HepG2 (cell line): Measurements from ENCODE around the gene BCAS3. TPM values are rescaled to one million over a fixed set of nuclear protein-coding genes. Genes with fewer than 3 reads are reported as not detected.
A peak's percentile ranks its signal among the peaks of the same experiment; 100 is the strongest.

Experiments
- DNMT3B ChIP-seq: conservative IDR thresholded peaks from 2 replicates; pipeline ENCODE4 v1.6.1; 2016; ENCODE audit warnings: missing biosample characterization, control low read depth
- EED ChIP-seq: sonication (generic); formaldehyde crosslinking; IDR thresholded peaks from 2 replicates; pipeline ENCODE4 v1.5.0; 2020; ENCODE audit warnings: mild to moderate bottlenecking, missing genetic modification reagents
- GZF1 ChIP-seq: sonication (generic); formaldehyde crosslinking; IDR thresholded peaks from 2 replicates; pipeline ENCODE4 v1.5.1; 2020; ENCODE audit warnings: mild to moderate bottlenecking, missing genetic modification reagents
- HDAC2 ChIP-seq: sonication (generic); formaldehyde crosslinking; IDR thresholded peaks from 2 replicates; pipeline ENCODE4 v1.4.0; 2020; ENCODE audit warnings: missing genetic modification reagents
- KDM3A ChIP-seq: IDR thresholded peaks from 2 replicates; pipeline ENCODE4 v1.6.1; 2018; ENCODE audit warnings: low read depth, missing compliant biosample characterization
- SYNCRIP ChIP-seq: fragments of 200-400 bp; formaldehyde crosslinking; IDR thresholded peaks from 2 replicates; pipeline ENCODE4 v1.6.1; 2018; ENCODE audit warnings: mild to moderate bottlenecking, low read depth, low read length; ENCODE audit not compliant: insufficient read depth
- ZNF180 ChIP-seq: sonication (generic); formaldehyde crosslinking; IDR thresholded peaks from 2 replicates; pipeline ENCODE4 v1.4.0; 2020; ENCODE audit warnings: low read depth, missing genetic modification reagents, borderline replicate concordance
- ZNF282 ChIP-seq: fragments of 450-650 bp; IDR thresholded peaks from 2 replicates; pipeline ENCODE4 v1.6.1; 2018; ENCODE audit not compliant: partially characterized antibody
- ZNF451 ChIP-seq: sonication (generic); formaldehyde crosslinking; IDR thresholded peaks from 2 replicates; pipeline ENCODE4 v1.5.0; 2020; ENCODE audit warnings: mild to moderate bottlenecking, missing genetic modification reagents
- ZNF562 ChIP-seq: sonication (generic); formaldehyde crosslinking; IDR thresholded peaks from 2 replicates; pipeline ENCODE4 v1.8.0; 2022; ENCODE audit warnings: missing genetic modification reagents, borderline replicate concordance
- polyA plus RNA-seq, 8 experiments: library from polyadenylated mRNA; depleted of rRNA in 3 of 8; stranded (reverse) in 7 of 8; unstranded in 1 of 8; fragments of >200 nt; fragmentation: Illumina TruSeq in 4 of 8; extraction: Trizol in 4 of 8; gene quantifications; 2 replicates each; pipeline versions ENCODE4 v1.2.1 to v1.2.3, GENCODE V29; 2011 to 2016; ENCODE audit warnings: low read depth in 4 of 8, missing spikeins in 1 of 8, mixed read lengths in 1 of 8; ENCODE audit not compliant: insufficient read depth in 1 of 8
- total RNA-seq, 5 experiments: library from RNA; depleted of rRNA; stranded (reverse); fragments of >200 nt; fragmentation: Illumina TruSeq; extraction: Trizol; gene quantifications; 2 replicates each; pipeline ENCODE4 v1.2.3, GENCODE V29; 2016; ENCODE audit warnings: low read depth in 1 of 5
- TF ChIP-seq, protein P1 (sequence below): sonication (generic); formaldehyde crosslinking; IDR thresholded peaks from 2 replicates; pipeline ENCODE4 v1.5.1; 2020; ENCODE audit warnings: missing genetic modification reagents, mild to moderate bottlenecking, borderline replicate concordance
- TF ChIP-seq, protein P2 (sequence below): sonication (generic); formaldehyde crosslinking; conservative IDR thresholded peaks from 2 replicates; pipeline ENCODE4 v1.8.1; 2023; ENCODE audit warnings: missing genetic modification reagents
- TF ChIP-seq, protein P3 (sequence below): IDR thresholded peaks from 2 replicates; pipeline ENCODE4 v1.6.1; 2016
- TF ChIP-seq, protein P4 (sequence below), 2 experiments: sonication (generic) in 1 of 2; formaldehyde crosslinking in 1 of 2; IDR thresholded peaks; 2 replicates each; pipeline versions ENCODE4 v1.6.1 to v1.9.0; 2014 to 2022; ENCODE audit warnings: antibody characterized with exemption in 1 of 2, borderline replicate concordance in 1 of 2, inconsistent platforms in 1 of 2, low read depth in 1 of 2, missing genetic modification reagents in 1 of 2

The BCAS3 gene
- total and polyA plus RNA-seq, 2 of the 13 experiments (the other 11 are each of a cell fraction or from before 2014, with no cell fraction given) = 10.7 to 11.2 TPM

DNA sequence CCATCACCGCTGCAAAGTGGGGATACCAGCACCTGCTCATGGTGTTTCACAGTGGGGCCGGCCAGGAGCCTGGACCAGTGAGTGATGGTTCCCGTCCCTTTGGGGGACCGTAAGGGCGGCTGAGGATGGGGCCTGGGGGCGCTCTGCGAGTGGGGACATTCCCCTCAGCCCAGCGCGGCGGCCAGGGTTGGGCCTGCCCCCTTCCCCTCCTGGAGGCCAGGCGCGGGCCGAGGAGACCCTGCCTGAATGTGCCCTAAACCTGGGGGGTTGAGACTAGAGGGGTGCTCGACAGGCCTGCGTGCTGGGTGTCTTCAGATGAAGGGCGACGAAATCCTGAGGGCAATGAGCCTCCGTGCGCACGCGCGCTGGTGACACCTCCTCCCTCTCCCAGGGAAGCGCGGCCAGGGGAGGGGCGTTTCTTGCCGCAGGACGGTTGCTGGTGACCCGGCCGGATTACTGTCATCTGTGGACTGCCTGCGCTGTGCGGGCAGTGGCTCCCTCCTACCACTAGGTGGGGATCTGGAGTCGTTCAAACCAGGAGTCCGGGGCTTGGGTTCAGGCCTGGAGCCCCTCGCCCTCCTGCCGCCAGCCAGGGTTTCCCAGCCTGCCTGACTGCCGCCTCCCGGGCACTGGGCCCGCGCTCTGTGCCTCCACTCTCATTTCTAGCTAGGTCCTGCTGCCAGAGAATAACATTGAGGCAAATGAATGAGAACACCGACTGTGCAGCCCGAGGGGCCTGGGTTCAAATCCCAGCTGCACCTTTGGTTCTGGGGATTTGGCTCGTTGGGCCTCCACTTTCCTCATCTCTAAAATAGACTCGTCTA lies 739.1 kb downstream of the BCAS3 start (continued):
- TF ChIP-seq, protein P1, sequence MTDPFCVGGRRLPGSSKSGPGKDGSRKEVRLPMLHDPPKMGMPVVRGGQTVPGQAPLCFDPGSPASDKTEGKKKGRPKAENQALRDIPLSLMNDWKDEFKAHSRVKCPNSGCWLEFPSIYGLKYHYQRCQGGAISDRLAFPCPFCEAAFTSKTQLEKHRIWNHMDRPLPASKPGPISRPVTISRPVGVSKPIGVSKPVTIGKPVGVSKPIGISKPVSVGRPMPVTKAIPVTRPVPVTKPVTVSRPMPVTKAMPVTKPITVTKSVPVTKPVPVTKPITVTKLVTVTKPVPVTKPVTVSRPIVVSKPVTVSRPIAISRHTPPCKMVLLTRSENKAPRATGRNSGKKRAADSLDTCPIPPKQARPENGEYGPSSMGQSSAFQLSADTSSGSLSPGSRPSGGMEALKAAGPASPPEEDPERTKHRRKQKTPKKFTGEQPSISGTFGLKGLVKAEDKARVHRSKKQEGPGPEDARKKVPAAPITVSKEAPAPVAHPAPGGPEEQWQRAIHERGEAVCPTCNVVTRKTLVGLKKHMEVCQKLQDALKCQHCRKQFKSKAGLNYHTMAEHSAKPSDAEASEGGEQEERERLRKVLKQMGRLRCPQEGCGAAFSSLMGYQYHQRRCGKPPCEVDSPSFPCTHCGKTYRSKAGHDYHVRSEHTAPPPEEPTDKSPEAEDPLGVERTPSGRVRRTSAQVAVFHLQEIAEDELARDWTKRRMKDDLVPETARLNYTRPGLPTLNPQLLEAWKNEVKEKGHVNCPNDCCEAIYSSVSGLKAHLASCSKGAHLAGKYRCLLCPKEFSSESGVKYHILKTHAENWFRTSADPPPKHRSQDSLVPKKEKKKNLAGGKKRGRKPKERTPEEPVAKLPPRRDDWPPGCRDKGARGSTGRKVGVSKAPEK (CRISPR knock-in tag) = peak; percentile 75; the same call in 1 of the 2 replicates
- TF ChIP-seq ZNF451 (CRISPR knock-in tag) = no peak
- no peak for TF ChIP-seq SYNCRIP
- no peak for TF ChIP-seq DNMT3B (CRISPR knock-in tag)
- TF ChIP-seq ZNF282 = no peak
- TF ChIP-seq, protein P2, sequence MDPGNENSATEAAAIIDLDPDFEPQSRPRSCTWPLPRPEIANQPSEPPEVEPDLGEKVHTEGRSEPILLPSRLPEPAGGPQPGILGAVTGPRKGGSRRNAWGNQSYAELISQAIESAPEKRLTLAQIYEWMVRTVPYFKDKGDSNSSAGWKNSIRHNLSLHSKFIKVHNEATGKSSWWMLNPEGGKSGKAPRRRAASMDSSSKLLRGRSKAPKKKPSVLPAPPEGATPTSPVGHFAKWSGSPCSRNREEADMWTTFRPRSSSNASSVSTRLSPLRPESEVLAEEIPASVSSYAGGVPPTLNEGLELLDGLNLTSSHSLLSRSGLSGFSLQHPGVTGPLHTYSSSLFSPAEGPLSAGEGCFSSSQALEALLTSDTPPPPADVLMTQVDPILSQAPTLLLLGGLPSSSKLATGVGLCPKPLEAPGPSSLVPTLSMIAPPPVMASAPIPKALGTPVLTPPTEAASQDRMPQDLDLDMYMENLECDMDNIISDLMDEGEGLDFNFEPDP (CRISPR knock-in tag) = no peak
- TF ChIP-seq, protein P3, sequence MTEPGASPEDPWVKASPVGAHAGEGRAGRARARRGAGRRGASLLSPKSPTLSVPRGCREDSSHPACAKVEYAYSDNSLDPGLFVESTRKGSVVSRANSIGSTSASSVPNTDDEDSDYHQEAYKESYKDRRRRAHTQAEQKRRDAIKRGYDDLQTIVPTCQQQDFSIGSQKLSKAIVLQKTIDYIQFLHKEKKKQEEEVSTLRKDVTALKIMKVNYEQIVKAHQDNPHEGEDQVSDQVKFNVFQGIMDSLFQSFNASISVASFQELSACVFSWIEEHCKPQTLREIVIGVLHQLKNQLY (CRISPR knock-in tag) = no peak; the same call in 1 of the 2 replicates
- peak; percentile 45; the same call in 1 of the 2 replicates for TF ChIP-seq KDM3A (CRISPR knock-in tag)
- TF ChIP-seq, protein P4, sequence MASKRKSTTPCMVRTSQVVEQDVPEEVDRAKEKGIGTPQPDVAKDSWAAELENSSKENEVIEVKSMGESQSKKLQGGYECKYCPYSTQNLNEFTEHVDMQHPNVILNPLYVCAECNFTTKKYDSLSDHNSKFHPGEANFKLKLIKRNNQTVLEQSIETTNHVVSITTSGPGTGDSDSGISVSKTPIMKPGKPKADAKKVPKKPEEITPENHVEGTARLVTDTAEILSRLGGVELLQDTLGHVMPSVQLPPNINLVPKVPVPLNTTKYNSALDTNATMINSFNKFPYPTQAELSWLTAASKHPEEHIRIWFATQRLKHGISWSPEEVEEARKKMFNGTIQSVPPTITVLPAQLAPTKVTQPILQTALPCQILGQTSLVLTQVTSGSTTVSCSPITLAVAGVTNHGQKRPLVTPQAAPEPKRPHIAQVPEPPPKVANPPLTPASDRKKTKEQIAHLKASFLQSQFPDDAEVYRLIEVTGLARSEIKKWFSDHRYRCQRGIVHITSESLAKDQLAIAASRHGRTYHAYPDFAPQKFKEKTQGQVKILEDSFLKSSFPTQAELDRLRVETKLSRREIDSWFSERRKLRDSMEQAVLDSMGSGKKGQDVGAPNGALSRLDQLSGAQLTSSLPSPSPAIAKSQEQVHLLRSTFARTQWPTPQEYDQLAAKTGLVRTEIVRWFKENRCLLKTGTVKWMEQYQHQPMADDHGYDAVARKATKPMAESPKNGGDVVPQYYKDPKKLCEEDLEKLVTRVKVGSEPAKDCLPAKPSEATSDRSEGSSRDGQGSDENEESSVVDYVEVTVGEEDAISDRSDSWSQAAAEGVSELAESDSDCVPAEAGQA (IDR thresholded peaks at IDR 0.05; ENCODE audit: low read depth) = no peak
- TF ChIP-seq, protein P4 (CRISPR knock-in tag; IDR thresholded peaks at IDR 0.05; ENCODE audit: borderline replicate concordance) = no peak
- no peak for TF ChIP-seq ZNF180 (CRISPR knock-in tag)
- 0 out of 2 replicates have a peak, but pooled peaks have one; percentile 43 for TF ChIP-seq GZF1
- peak; percentile 61; the same call in 1 of the 2 replicates for TF ChIP-seq EED
- peak; percentile 31; the same call in 1 of the 2 replicates for TF ChIP-seq HDAC2 (CRISPR knock-in tag)
- no peak for TF ChIP-seq ZNF562 (CRISPR knock-in tag)
